WERI-Rb-1 (cell line): ENCODE results near the gene MOB1B.

Experiments
- DNase-seq: peaks from one replicate; pipeline ENCODE4 v3.0.0-alpha.2; 2020
- H3K27ac ChIP-seq: fragments of 250-450 bp; sonication (Bioruptor Pico); 2 replicates; pipeline ENCODE4 v1.5.1; 2020; ENCODE audit warnings: mild to moderate bottlenecking, moderate library complexity
- H3K27me3 ChIP-seq: fragments of 250-450 bp; sonication (Bioruptor Pico); 2 replicates; pipeline ENCODE4 v1.5.1; 2021; ENCODE audit warnings: mild to moderate bottlenecking, low read depth, moderate library complexity; ENCODE audit not compliant: insufficient read depth, severe bottlenecking
- H3K36me3 ChIP-seq: fragments of 250-450 bp; sonication (Bioruptor Pico); 2 replicates; pipeline ENCODE4 v1.5.1; 2020; ENCODE audit warnings: mild to moderate bottlenecking, moderate library complexity
- H3K4me3 ChIP-seq: 2 replicates; pipeline ENCODE4 v1.5.1; 2011; ENCODE audit warnings: low read depth, mild to moderate bottlenecking, control low read depth, low read length
- H3K9me3 ChIP-seq: fragments of 250-450 bp; sonication (Bioruptor Pico); 2 replicates; pipeline ENCODE4 v1.5.1; 2021; ENCODE audit warnings: mild to moderate bottlenecking, moderate library complexity; ENCODE audit not compliant: severe bottlenecking
- CTCF ChIP-seq: IDR thresholded peaks from 2 replicates; pipeline ENCODE4 v1.5.1; 2011; ENCODE audit warnings: low read depth, mild to moderate bottlenecking, control low read depth, inconsistent platforms, low read length

Gene MOB1B

DNA sequence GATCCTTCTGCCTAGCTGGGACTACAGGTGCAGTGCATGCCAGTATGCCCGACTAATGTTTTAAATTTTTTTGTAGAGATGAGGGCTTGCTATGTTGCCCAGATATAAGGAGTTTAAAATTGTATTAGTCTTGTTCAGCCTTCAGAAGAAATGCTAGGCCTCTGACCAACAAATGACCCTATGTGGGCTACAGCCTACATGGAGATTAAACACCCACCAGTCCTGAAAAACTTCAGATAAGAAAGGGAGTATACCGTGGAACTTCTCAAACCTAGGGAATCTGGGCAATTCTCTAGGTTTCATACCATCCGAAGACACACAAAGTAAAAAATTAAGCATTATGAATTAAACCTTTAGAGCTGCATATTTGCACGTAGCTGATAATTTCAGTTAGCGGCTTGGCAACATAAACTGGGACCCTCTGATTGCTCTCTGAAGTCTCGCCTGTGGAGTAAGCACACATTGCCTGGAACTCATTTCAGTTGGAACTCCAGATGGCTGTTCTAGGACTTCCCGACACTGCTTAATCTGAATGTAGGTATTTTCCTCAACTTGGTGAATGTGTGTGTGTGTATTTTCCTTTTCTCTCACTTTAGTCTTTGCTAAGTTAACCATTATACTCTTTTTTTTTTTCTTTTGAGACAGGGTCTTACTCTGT is 33.0 kb downstream of the MOB1B start:
- Histone ChIP-seq H3K27me3 (no peaks in the 10 kb centered on the region), H3K4me3 (no peak overlapping the region), H3K36me3 (no peaks in the 10 kb centered on the region), H3K9me3 (no peaks in the 10 kb centered on the region), H3K27ac (no peak overlapping the region)
- no peak for DNase-seq
- no peak for TF ChIP-seq CTCF

DNA sequence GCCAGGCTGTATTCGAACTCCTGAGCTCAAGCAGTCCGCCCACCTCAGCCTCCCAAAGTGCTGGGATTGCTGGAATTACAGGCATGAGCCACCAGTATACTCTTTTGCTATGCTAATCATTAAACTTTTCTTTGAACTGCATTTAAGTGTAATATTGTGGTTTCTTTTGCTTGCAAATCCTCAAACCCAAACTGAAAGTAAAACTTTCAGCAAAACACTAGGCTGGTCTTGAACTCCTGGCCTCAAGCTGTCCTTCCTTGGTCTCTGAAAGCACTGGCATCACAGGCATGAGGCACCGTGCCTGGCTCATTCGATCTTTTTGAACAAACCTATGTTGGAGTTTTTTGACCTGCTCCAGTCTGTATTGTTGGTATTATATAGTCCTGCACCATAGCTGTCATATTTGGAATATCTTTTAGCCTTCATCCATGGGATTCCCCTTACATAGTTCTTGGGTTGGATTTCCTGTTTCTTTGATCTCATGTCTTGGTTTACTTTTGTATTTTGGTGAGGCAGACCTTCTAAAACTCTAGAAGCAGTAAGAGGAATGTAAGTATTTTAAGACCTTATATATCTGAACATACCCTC is 34.1 kb downstream of the MOB1B start:
- DNase-seq = no peak
- Histone ChIP-seq H3K4me3 (no peak overlapping the region), H3K27ac (no peak overlapping the region), H3K9me3 (no peaks in the 10 kb centered on the region), H3K27me3 (no peaks in the 10 kb centered on the region), H3K36me3 (no peaks in the 10 kb centered on the region)
- no peak for TF ChIP-seq CTCF

GRCh38 chr4:70938086-70938485 is 35.9 kb downstream of the MOB1B start:
- TF ChIP-seq CTCF = no peak
- H3K4me3 ChIP-seq = no peak overlapping the region
- H3K27ac ChIP-seq = no peak overlapping the region
- H3K27me3 ChIP-seq = no peaks in the 10 kb centered on the region
- no peaks in the 10 kb centered on the region for H3K36me3 ChIP-seq
- DNase-seq = no peak
- H3K9me3 ChIP-seq = no peaks in the 10 kb centered on the region

DNA sequence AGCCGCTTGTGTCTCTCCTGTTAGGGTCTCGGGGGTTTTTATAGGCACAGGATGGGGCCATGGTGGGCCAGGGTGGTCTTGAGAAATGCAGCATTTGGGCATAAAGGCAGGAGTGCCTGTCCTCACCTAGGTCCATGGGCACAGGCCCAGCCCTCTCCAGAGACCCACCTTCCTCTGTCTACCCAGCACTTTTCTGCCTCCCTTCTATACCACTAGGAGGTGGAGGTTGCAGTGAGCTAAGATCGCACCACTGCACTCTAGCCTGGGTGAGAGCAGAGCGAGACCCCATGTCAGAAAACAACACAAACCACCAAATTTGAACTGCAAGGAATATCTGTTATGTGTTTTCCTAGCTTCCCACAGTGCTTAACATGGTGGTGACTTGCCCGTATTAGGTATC is 38.0 kb downstream of the MOB1B start:
- DNase-seq = no peak
- TF ChIP-seq CTCF = no peak
- Histone ChIP-seq H3K27me3 (no peaks in the 10 kb centered on the region), H3K9me3 (no peaks in the 10 kb centered on the region), H3K27ac (no peak overlapping the region), H3K36me3 (no peaks in the 10 kb centered on the region), H3K4me3 (no peak overlapping the region)

- no peak for TF ChIP-seq CTCF
- no peaks in the 10 kb centered on the region for H3K27me3 ChIP-seq
- no peak overlapping the region for H3K4me3 ChIP-seq
- no peak for DNase-seq
- no peaks in the 10 kb centered on the region for H3K36me3 ChIP-seq
- no peaks in the 10 kb centered on the region for H3K9me3 ChIP-seq
- no peak overlapping the region for H3K27ac ChIP-seq
Observed at GRCh38 chr4:70943114-70943513, 40.9 kb downstream of the MOB1B start.

DNA sequence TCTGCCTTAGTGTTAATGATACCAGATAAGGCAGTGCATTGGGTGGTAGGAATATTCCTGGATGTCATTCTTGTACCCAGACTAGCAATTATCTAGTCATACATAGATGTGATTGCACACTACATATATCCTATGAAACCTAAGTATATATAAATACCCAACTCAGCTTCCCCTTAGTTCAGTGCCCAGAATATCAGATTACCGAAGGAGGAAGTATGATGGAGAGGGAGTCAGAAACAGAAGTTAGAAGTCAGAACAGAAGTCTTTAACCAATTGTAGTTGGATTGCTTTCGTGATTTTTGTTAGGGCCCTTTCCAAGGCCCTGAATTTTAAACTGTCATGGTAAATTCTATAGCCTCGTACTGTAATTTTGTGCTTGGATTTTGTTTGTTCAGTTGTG is 42.9 kb downstream of the MOB1B start:
- H3K27me3 ChIP-seq = no peaks in the 10 kb centered on the region
- no peaks in the 10 kb centered on the region for H3K9me3 ChIP-seq
- TF ChIP-seq CTCF = no peak
- H3K4me3 ChIP-seq = no peak overlapping the region
- DNase-seq = no peak
- H3K36me3 ChIP-seq = no peaks in the 10 kb centered on the region
- H3K27ac ChIP-seq = no peak overlapping the region
